Stimulated activated CD8-positive, alpha-beta memory T cell treated with anti-CD3 and anti-CD28 coated beads, Interleukin-12 subunit alpha, Interleukin-12 subunit beta, amount 100 ng/mL, for 4 hours (primary cell): ENCODE measurements around the gene CARD10.

Source experiments
- DNase-seq: peaks from one replicate; pipeline ENCODE4 v3.0.0-alpha.2; 2020; ENCODE audit warnings: low read depth

Gene CARD10

DNA sequence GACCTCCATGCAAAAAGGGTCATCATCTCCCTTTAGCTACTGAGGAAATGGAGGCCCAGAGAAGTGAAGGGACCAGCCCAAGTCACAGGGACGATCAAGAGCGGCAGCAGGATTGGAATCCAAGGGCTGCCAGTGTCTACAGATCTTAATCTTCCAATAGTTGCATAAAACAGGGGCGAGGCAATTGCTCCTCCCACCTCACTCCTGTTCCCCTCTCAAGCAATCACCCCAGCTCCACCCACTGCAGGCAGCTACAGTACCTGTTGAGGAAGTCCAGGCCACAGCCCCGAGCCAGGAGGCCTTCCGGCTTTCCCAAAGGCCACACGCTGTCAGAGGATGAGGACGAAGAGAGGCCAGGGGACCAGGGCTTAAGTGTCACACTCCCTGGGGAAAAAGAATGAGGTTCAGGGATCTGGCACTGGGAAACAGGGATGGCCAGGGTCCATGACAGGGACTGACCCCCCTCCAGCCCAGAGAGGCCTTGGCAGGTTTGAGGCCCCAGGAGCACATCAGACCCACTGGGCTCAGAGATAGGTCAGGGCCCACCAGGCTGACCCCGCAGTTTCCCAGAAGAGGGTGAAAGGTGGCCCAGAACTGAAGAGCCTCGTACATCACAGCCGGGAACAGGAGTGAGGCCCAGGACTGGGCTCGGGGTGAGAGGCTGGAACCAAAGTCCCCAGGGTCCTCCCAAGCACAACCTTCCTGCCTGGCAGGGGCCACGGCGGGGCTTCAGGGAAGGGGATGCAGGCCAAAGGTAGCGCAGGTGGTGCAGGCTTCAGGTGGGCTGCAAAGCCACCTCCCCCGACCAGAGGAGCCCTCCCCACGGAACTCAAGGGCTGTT is 16.7 kb downstream of the CARD10 start:
- DNase-seq: no peak

DNA sequence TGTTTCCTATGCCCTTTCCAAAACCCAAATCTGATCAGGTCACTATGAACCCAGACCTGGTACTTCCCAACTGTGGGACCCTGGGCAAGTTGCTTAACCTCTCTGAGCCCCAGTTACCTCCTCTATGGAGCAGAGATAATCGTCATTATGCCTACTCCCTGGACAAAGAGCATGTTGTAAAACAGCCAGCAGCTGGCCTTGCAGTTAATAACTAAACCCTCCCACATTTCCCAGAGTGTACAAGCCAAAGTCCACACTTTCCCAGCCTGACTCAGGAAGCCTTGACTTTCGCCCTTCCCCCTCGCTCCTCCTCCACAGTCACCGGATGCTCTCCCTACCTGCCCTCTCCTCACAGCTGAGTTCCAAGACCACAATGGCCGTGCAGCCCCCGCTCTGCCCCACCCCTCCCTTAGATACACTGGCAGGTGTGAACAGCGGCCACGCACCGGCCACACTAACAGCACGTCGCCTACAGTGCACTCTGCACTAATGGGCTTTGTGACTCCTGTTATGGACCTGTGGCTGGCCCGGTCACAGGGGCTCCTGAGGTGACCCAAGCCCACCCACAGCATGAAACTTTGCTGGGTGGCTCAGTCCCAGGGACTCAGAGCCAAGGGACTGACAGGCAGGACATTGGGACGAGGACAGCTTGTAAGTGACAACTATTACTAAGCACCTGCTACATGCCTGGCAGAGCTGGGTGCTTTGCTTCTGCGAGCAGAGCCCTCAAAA is 17.4 kb downstream of the CARD10 start:
- DNase-seq: no peak

DNA sequence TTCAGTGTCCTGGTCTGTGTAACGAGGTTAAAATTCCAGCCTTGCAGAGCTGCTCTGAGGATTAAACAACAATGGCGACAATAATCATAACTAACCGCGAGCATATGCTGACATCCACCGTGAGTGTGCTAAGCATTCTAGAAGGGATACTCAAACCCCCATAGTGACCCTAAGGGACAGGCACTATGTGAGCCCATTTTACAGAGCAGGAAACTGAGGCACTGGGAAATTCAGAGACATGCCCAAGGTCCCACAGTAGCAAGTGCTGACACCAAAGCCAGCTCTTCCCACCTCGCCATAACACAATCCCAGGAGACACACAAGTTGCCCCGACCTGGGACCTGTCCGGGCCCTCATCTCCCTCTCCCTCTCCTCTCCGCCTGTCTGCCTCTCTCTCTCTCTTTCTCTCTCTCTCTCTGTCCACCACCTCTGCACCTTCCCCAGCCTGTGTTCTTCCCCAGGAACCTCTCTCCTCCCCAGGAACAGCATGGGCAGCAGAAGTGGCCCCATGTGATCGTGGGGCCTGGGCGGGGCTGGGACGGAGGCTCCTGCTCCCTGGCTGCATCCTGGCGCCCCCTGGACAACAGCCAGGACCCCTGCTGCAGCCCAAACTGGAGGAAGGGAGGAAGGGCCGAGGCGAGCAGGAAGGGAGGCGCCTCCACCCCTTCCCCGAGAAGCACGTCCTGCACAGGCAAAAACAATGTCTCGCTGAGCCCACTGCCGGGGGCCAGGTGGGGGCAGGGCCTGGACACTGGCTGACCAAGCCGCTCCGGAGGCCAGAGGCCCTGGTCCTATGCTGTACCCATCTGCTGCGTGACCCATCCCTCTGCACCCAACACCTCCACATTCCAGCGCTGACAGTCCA is 18.2 kb downstream of the CARD10 start:
- no peak for DNase-seq

DNA sequence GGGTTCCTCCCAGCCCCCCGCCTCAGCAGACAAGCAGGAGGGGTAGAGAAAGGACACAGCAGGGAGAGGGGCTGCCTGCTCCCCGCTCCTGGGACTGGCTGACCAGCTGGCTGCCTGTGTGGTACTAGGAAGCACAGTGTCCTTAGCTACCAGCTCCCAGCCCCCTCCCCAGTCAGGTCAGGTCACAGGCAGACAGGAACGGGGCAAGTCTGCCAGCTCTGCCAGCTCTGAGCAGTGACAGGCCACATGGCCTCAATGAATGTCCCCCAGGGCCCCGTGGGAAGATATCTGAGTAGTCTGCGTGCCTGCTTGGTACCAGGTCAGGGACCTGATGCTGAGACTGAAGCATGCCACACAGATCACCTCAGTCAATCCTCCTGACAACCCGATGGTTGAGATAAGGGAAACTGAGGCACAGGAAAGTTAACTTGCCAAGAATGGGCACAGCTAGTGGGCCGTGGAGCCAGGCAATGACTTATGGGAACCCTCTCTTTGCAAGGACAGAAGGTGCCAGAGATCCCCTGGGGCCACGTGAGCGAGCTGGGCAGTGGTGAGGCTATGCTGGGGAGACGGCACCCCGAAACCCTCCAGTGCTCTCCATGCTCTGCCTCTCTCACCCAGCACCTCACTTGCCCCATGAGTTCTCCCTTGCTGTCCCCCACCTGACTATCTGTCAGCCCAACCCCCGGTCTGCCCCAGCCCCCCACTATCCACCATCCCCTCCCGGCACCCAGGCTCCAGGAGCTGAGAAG is 19.2 kb downstream of the CARD10 start:
- no peak for DNase-seq

DNA sequence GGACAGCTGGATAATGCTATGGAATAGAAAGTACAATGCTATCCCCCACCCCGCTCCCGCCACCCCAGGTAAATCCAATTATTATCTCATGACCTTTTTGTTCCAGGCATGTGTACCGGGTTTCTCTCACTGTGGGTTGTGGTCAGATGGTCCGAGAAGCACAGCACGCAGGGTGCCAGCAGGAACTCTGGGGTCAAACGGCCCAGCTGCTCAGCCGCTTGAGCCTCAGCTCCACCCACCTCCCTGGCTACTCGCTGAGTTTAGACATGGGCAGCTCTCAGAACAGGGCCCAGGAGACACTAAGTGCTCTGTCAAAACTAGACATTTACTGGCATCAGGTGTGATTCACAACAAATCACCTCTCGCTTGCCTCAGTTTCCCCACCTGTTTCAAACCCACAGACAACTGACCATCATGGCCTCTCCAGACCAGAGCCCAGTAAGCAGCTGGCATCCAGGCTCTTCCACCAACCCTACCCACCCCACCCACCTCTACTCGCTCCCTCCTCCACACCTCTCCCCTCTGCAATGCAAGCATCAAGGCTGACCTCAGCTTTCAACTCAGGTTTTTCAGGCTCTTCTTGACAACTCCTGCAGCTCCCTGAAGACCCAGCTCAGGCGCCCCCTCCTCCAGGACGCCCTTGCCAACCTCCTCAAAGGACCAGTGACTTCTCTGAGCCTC is 20.0 kb downstream of the CARD10 start:
- no peak for DNase-seq

DNA sequence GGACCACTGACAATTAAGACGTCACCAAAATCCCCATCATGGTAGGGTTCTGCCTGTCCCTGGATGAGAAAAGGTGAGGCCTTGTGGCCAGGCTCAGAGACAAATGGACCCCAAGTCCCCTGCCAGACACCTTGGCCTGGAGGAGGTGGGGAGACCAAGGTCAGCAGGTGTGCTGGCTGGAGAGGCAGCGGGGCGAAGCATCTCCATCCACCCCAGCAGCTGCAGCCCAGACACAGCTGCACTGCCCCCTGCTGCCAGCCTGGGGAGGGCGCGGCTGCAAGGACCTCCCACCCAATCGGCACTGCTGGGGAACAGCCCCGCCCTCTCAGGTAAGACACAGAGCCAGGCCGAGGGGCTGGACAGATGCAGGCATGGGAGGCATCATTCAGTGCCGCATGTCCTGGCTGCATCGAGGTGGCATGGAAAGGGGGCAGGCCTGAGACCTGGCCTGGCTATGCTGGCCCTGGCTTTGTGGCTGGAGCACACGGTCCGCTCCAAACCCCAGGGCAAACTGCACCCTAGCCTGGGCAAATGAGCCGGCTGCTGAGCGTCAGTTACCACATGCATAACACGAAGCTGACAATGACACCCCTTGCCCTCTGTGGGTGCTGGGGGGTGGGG is 20.8 kb downstream of the CARD10 start:
- peak; percentile 46 for DNase-seq

DNA sequence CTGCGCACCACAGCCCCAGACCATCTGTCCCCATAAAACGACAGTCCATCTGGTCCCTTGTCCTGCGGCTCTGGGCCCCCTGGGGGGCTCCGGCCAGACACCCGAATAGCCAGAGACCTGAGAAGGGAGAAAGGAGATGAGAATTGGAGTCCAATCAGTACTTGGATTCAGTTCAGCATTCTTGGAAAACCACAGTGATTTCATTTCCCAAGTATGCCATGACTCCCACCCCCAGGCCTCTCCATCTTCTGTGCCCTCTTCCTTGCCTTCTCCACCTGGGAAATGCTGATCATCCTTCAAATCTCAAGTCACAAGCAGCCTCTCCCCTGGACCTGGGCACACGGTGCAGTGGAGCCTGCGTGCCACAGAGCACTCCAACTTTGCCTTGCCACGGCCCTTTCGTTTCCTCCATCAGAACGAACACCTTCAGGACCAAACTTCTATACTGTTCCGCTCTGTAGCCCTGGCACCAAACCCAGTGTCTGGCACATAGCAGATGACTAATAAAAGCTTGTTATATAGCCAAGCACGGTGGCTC is 22.1 kb downstream of the CARD10 start:
- DNase-seq: no peak

DNA sequence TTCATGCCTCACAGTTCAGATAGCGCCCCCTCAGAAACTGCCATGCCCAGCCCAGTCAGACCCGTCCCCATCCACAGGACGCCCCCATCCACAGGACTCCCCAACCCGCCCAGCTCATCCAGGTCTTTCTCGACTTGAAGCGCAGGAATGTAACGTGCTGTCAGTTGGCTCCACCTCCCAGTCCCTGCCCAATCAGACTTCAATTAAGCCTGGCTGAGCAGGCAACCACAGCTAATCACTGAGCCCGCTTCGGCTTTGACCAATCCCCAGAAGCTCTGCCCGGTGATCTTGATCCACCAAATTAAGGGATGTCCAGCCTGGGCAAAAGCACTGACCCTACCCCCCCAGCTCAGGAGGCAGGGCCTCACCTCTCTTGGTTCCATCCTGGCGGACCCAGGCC is 22.6 kb downstream of the CARD10 start:
- no peak for DNase-seq

DNA sequence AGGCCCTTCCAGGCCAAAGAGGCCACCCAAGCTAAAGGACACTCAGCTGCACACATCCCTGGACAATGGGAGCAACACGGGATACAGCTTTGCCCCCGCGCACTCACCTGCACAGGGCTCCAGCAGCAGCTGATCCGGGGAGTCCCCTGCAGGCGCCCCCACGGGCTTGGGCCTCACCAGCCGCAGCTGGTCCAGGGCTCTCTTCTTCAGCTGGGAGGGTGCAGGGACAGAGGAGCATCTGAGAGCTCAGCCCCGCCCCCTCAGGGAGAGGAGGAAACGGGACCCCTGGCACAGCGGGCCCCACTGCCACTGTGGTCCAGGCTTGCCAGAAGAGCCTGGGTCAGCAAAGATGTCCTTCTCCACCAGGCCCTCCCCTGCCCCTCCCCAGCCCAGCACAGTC is 25.2 kb downstream of the CARD10 start:
- DNase-seq: no peak

DNA sequence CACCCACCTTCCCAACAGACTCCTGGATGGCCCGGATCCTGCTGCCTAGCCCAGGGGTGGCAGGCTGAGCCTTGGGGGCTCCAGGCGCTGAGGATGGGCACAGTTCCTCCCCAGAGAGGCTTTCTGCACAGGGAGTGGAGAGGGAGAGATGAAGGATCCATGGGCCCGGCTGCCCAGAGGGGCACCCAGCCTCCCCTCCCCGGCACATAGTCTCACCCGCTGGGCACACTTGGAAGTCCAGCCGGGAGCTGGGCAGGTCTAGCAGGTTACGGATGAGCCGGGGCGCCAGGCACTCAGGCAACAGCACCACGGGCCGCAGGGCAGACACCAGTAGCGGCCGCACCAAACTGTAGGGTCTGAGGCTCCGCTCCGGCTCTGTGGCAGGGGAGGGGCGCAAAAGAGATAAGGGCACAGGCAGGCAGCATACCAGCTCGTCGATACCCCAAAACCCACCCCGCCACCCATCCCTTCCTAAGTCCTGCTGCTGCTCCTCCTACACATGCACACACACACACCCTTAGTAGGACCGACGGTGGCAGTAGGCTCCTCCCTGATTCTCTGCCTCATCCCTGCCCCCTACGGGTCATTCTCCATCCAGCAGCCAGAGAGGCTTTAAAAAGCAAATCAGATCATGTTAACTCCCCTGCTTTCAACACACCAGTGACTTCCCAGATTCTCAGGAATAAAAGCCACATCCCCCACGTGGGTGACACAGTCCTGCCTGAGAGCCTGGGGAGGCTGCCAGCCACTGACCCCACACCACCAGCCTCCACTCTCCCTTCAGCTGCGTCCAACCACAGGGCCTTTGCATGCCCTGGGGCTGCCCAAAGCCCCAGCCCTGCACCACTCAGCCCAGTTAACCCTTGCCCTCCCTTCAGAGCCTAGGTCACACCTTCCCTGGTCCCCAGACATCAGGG is 26.5 kb downstream of the CARD10 start:
- peak; percentile 10 for DNase-seq

DNA sequence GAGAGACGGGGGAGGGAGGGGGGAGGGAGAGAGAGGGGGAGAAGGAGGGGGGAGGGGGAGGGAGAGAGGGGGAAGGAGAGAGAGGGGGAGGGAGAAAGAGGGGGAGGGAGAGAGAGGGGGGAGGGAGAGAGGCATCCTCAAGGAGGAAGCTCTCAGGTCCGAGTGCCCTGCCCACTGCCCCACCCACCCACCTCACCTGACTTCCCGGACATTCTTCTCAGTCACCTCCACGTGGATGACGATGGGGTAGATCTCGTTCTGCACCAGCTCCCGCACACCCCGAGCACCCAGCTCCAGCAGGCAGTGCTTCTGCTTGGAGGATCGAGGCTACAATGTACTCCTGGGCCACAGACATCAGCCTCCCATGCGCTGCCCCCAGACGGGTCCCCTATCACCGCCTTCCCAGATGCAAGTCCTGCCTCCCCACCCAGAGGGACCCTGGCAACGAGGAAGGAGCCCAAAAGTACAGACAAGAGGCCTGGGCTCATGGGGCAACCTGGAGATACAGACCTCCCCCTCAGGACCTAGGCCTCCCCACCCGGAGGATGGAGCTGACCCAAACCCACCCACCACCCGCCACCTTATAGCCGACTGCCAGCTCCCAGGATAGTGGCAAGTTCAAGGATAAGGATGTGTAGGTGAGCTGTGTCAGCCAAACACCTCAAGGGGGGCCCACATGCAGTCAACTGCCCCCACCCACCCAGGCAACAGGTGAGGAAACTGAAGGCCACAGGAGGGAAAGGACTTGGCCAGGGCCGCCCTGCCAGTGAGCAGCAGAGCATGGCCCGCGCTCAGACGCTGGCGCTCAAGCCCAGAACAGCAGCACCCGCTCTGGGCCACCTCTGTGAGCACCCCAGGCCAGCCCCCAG is 27.4 kb downstream of the CARD10 start:
- no peak for DNase-seq

DNA sequence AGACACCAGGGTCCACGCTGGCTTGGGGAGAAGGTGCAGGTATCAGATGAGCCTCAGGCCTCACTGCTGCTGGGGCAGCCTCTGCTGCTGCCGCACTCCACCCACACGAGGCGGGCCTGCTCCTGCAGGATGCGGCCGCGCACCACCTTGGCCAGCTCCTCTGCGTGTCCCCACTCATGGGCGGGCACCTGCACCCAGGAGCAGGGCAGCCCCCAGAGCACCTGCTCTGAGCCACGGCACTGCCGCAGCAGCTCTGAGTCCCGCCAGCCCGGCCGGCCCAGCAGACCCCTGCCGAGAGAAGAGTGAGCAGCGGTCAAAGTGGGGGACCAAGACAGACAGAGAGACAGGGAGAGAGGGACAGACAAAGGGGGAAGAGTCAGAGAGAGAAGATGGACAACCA is 28.1 kb downstream of the CARD10 start:
- no peak for DNase-seq

DNA sequence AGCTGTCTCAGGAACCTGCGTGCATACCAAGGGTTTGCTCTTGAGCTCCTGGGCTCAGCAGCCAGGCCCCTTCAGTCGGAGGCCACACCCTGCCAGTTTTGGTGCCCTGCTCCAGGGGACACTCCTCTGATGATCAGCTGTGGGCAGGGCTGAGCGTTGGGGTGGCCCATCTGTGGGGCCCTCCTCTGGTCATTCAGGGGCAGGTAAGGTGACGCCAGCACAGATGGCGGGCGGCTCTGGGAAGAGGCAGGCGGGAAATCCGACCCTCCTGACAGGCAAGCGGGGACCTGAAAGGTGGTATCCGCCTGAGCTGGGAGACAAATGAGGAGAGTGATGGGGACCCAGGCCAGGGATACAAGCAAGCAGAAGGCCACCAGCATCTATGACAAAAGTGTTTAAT is 29.2 kb downstream of the CARD10 start:
- no peak for DNase-seq

DNA sequence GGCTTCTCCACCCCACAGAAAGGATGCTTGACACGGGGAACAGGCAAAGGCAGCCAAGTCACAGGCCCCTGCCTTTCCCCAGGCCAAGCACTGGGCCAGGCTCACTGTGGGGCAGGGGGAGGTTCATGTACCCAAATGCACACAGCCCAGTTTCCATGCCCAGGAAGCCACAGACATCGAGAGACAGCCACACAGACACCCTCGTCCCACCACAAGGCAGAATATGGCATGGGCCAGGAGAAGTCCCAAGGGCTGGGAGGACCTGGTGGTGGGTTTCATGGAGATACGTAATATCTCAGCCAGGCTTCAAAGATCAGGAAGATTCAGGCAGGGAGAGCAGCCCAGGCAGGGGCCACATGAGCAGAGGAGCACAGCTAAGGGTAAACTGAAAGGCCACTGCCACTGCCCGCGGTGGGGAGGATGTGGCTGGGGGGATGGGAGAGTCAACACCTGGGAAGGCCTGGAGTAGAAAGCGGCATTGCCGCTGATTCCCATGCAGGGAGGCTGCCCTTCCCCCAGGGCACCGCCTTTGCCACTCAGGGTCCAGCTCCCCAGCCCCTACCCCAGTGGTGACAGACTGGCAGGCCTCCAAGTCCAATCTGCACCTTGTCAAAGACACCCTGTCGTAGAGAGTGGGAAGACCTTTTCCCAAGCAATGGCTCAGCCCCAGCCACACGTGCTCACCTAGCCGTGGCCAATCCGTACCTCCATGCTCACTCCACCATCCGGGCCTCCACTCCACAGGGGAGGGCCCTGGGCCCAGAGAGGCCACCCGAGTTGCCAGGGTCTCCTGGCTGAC is 30.7 kb downstream of the CARD10 start:
- DNase-seq: no peak

DNA sequence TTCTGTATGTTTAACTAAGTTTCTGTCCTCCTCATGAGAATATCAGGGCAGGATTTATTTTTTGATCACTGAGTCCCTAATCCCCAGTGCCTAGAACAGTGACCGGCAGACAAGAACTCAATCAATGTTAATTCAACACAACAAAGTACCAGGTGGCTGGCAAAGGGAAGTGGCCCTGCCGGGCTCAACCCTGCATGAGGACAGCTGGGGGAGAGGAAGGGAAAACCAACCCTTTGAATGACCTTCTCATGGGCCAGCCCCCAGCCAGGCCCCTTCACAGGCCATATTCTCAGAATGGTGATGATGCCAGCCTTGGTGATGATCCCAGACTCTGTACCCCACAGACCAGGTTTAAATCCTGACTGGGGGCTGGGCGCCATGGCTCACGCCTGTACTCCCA is 31.6 kb downstream of the CARD10 start:
- DNase-seq: no peak

DNA sequence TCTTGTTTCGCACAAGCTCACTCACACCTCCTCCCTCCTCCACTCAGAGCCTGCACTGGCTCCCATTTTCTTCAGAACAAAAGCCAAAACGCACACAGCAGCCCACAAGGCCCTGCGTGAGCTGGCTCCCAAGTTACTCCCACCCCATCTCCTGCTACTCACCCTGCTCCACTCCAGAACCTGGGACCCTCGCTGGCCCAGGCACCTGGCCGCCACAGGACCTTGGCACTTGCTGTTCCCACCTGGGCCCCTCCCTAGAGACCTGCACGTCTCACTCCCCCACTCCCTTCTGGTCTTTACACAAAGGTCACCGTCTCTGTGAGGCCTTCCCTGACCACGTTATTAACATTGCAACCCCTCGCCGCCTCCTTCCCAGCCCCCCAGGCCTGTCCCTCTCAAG is 32.1 kb downstream of the CARD10 start:
- no peak for DNase-seq

DNA sequence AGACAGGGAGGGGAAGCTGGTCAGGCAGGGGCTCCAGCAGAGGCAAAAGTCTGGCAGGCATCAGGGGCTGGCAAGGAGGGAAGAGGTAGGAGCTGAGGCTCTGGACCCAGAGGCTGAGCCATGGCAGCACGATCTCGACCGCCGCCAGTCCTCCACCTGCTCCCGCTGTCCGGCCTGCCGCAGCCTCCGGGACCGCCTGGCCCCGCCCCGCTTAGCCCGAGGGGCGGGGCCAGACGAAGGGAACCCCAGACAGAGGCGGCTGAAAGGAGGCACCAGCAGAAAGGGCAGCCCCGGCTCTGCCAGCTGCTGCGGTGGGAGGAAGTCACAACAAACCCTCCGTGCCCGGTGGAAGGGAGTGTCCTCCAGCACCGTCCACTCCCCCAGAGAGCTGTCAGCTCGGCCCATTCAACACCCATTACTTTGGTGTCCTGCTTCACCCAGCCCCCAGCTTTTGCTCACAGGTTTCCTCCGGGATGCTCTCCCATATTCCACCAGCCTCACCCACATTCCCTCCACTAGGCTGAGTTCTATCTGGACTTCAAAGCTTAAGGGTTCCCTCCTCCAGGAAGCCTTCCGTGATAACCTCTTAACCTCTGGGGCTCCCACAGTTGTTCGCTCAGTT is 32.9 kb downstream of the CARD10 start, which contains the start of gene MFNG:
TSS of gene MFNG (minus strand) at position 161 of the 622 bp plus-strand sequence. CDS start 207 bp downstream, outside the sequence.
- peak; percentile 63 for DNase-seq
